Astrocyte of the spinal cord (primary cell): Measurements from ENCODE around the gene INAFM2.

Experiments
- DNase-seq: peaks from one replicate; pipeline ENCODE4 v3.0.0; 2011; ENCODE audit warnings: low read depth, low spot score
- H3K4me3 ChIP-seq: 2 replicates; pipeline ENCODE4 v1.5.1; 2011; ENCODE audit warnings: low read depth, mild to moderate bottlenecking, low read length, moderate library complexity
- in situ Hi-C: cut with HindIII; loops from 2 replicates; pipeline ENCODE4 v1.10.0; 2017; ENCODE audit warnings: low sequenced_read_pairs
- TF ChIP-seq, protein P1 (sequence below): IDR thresholded peaks from 2 replicates; pipeline ENCODE4 v1.5.1; 2012; ENCODE audit warnings: low read depth, mild to moderate bottlenecking, low read length, inconsistent platforms

INAFM2 gene

DNA sequence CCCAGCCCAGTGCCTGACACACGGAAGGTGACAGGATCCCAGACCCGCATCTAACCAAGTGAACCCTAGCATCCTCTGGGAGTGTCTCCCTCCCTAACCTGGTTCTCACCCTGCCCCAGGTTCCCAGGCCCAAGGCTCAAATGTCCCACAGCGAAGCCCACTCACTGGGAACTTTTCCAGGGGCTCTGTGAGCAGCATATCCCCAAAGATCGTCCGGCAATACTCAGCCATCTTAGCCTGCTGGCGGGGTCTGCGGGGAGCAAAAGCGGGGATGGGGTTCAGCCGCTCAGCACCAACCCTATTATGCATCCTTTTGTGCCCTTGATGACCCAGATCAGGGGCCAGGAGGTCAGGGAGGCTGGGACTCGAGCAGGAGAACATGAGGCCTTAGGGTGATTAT is 26.1 kb upstream of the INAFM2 start:
- DNase-seq: no peak
- TF ChIP-seq, protein P1, sequence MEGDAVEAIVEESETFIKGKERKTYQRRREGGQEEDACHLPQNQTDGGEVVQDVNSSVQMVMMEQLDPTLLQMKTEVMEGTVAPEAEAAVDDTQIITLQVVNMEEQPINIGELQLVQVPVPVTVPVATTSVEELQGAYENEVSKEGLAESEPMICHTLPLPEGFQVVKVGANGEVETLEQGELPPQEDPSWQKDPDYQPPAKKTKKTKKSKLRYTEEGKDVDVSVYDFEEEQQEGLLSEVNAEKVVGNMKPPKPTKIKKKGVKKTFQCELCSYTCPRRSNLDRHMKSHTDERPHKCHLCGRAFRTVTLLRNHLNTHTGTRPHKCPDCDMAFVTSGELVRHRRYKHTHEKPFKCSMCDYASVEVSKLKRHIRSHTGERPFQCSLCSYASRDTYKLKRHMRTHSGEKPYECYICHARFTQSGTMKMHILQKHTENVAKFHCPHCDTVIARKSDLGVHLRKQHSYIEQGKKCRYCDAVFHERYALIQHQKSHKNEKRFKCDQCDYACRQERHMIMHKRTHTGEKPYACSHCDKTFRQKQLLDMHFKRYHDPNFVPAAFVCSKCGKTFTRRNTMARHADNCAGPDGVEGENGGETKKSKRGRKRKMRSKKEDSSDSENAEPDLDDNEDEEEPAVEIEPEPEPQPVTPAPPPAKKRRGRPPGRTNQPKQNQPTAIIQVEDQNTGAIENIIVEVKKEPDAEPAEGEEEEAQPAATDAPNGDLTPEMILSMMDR: no peak
- in situ Hi-C loops: loop anchor here (25.0 kb wide), 1 partner anchor 115 kb away; the partner anchor contains the start of gene IVD
- H3K4me3 ChIP-seq: no peak overlapping the region

DNA sequence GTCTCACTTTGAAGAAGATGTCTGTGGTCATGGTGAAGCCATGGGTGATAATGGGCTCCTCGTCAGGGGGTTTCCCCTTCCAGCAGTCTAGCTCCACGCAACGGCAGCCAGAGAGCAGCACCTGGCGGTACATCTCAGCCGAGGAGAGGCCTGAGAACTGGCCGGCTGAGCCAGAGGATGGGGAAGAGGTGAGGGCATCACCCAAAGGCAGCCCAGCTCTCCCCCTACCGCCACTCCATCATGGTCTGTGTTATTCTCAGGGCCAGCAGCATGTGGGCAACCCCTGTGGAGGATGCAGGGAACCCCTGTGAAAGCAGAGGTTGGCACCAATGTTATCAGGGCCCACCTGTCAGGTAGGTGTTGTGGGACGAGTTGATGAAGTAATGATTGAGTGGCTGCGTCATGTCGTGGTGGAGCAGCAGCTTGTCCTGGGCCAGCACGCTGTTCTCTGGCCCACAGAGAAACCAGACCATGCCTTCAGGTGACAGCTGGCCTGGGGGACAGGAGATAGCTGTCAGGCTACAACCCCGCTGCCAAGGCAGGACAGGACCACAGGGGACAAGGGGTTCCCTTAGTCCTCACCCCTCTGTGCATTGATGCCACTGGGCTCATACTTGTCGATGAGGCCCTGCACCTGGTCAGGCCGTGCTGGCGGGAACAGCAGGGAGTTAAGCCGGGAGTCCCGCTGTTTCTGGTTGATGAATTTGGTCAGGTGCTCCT is 25.1 kb upstream of the INAFM2 start:
- H3K4me3 ChIP-seq: no peak overlapping the region
- TF ChIP-seq, protein P1: no peak
- no peak for DNase-seq
- in situ Hi-C loops: loop anchor here (25.0 kb wide), 1 partner anchor 114 kb away; the partner anchor contains the start of gene IVD

- in situ Hi-C loops: no loop called here
- DNase-seq: no peak
- TF ChIP-seq, protein P1: no peak
- H3K4me3 ChIP-seq: no peak overlapping the region
Measured at GRCh38 chr15:40300367-40300766, 23.1 kb upstream of the INAFM2 start.

DNA sequence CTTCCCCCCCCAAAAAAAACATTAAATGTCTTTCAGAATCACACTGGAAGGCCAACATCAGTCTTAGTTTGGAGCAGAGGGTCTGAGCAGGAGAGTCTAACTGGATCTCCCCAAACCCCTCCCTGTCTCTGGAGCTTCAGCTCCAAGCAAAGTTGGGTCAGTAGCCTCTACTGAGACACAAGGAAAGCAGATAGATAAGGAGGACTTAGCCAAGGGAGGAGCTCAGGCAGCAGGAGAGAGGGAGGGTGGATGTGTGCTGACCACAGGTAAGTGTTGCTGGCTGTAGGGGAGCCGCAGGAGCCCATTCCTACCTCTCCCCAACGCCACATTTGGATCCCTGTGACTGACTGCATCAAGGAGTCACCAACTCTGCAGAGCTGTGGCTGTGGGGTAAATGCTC is 22.7 kb upstream of the INAFM2 start:
- no peak overlapping the region for H3K4me3 ChIP-seq
- DNase-seq: no peak
- TF ChIP-seq, protein P1: no peak
- in situ Hi-C loops: no loop called here

DNA sequence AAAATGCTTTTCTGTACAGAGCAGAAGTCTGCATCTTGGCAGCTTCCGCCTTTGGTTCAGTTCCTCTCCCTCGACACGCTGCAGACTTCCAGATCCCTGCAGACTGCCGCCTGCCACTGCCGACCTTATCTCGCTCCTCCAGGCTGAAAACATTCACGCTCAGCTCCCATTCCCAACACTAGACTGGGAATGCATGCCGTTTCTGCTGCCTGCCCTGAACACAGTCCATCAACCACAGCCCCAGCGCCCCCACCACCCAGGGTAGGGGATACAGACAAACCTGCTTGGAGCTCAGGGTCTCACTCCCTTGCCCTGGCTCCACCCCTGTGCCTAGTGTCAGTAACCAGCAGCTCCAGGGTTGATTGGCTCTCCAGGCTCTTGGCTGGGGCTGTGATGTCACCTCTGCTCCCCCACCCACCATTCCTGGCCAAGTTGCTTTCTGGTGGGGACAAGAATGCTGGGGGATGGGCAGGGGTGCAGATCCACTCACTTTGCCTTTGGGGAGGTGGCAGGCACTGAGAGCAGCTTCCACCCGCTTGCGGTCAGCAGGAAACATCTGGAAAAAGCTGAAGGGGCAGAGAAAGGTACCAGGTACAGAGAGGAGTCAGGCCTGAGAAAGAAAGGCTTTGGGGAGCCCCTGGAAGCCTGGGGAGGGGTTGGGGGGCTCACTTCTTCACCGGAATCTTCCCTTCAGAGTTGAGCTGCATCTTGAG is 21.9 kb upstream of the INAFM2 start:
- in situ Hi-C loops: no loop called here
- H3K4me3 ChIP-seq: no peak overlapping the region

GRCh38 chr15:40302288-40302886 is 21.1 kb upstream of the INAFM2 start:
- DNase-seq: no peak
- no peak overlapping the region for H3K4me3 ChIP-seq
- in situ Hi-C loops: no loop called here
- TF ChIP-seq, protein P1: no peak

More for the DNA sequence above, 21.9 kb upstream of the INAFM2 start:
- TF ChIP-seq, protein P1: no peak
- DNase-seq: no peak
